Ascending aorta (tissue), 2 donors: ENCODE measurements around the gene PPCDC. TPM values are rescaled to one million over a fixed set of nuclear protein-coding genes. Genes with fewer than 3 reads are reported as not detected.

Source experiments
- DNase-seq, 2 donors: peaks; one replicate each; pipeline ENCODE4 v3.0.0-alpha.2; 2019; ENCODE audit warnings: low spot score in 2 of 2
- H3K27ac ChIP-seq, 2 donors: fragments of 200-600 bp; sonication (generic); one replicate each; pipeline ENCODE4 v1.5.1; 2016 to 2017; ENCODE audit warnings: mild to moderate bottlenecking in 1 of 2
- H3K27me3 ChIP-seq: fragments of 200-600 bp; sonication (generic); one replicate; pipeline ENCODE4 v1.5.1; 2017
- H3K36me3 ChIP-seq, 2 donors: fragments of 200-600 bp; sonication (generic); one replicate each; pipeline ENCODE4 v1.5.1; 2016
- H3K4me1 ChIP-seq, 2 donors: fragments of 200-600 bp; sonication (generic); one replicate each; pipeline ENCODE4 v1.5.1; 2016 to 2017; ENCODE audit warnings: mild to moderate bottlenecking in 1 of 2
- H3K4me3 ChIP-seq, 2 donors: fragments of 200-600 bp; sonication (generic); one replicate each; pipeline ENCODE4 v1.5.1; 2016 to 2017; ENCODE audit warnings: mild to moderate bottlenecking in 1 of 2
- H3K9me3 ChIP-seq, 2 donors: fragments of 200-600 bp; sonication (generic); one replicate each; pipeline ENCODE4 v1.5.1; 2016
- CTCF ChIP-seq, 3 experiments: fragments of 200-600 bp in 2 of 3; fragments of 450-650 bp in 1 of 3; sonication (generic) in 2 of 3; IDR thresholded peaks; one replicate each; pipeline ENCODE4 v1.5.1; 2016 to 2019; ENCODE audit warnings: antibody characterized with exemption in 3 of 3, mild to moderate bottlenecking in 1 of 3, moderate library complexity in 1 of 3
- intact Hi-C: fragments of 100-400 bp; cut with DNase I; formaldehyde crosslinking; loops from one replicate; pipeline ENCODE4 v1.15.1; 2023
- total RNA-seq: library from RNA; depleted of rRNA; stranded (reverse); fragments of >200 nt; gene quantifications from one replicate; pipeline ENCODE4 v1.1.0, GENCODE V29; 2016

PPCDC gene
- total RNA-seq, 1 donor from 2014 or later = 8.9 TPM

GRCh38 chr15:74997543-74997942 is 25.8 kb upstream of the PPCDC start:
- DNase-seq = no peak
- intact Hi-C loops = no loop called here
- Histone ChIP-seq H3K27ac (no peak overlapping the region), H3K36me3 (no peaks in the 10 kb centered on the region), H3K27me3 (no peaks in the 10 kb centered on the region), H3K4me3 (no peak overlapping the region), H3K4me1 (peaks cover 5 to 8% of the 10 kb centered on the region in 2 donors), H3K9me3 (no peaks in the 10 kb centered on the region)
- no peak for TF ChIP-seq CTCF (IDR thresholded peaks at IDR 0.05)

GRCh38 chr15:75001310-75001709 is 22.1 kb upstream of the PPCDC start:
- no peak for TF ChIP-seq CTCF (IDR thresholded peaks at IDR 0.05)
- Histone ChIP-seq H3K4me3 (no peak overlapping the region), H3K4me1 (no peaks in the 10 kb centered on the region), H3K36me3 (no peaks in the 10 kb centered on the region), H3K27ac (no peak overlapping the region), H3K9me3 (no peaks in the 10 kb centered on the region), H3K27me3 (no peaks in the 10 kb centered on the region)
- DNase-seq = no peak
- intact Hi-C loops = no loop called here

- no peaks in the 10 kb centered on the region for H3K27me3 ChIP-seq
- no peaks in the 10 kb centered on the region for H3K4me1 ChIP-seq
- H3K27ac ChIP-seq = no peak overlapping the region
- no peak overlapping the region for H3K4me3 ChIP-seq
- TF ChIP-seq CTCF (IDR thresholded peaks at IDR 0.05) = no peak
- intact Hi-C loops = no loop called here
- no peaks in the 10 kb centered on the region for H3K36me3 ChIP-seq
- DNase-seq = no peak
- H3K9me3 ChIP-seq = no peaks in the 10 kb centered on the region
Measured at GRCh38 chr15:75002398-75002797, 21.0 kb upstream of the PPCDC start.

GRCh38 chr15:75007216-75007615 is 16.2 kb upstream of the PPCDC start:
- Histone ChIP-seq H3K27ac (no peak overlapping the region), H3K4me1 (no peaks in the 10 kb centered on the region), H3K27me3 (no peaks in the 10 kb centered on the region), H3K36me3 (no peaks in the 10 kb centered on the region), H3K9me3 (no peaks in the 10 kb centered on the region), H3K4me3 (no peak overlapping the region)
- intact Hi-C loops = no loop called here
- no peak for TF ChIP-seq CTCF (IDR thresholded peaks at IDR 0.05)
- no peak for DNase-seq

GRCh38 chr15:75008221-75008625 is 15.2 kb upstream of the PPCDC start:
- Histone ChIP-seq H3K27me3 (no peaks in the 10 kb centered on the region), H3K27ac (no peak overlapping the region), H3K4me3 (no peak overlapping the region), H3K4me1 (no peaks in the 10 kb centered on the region), H3K9me3 (no peaks in the 10 kb centered on the region), H3K36me3 (no peaks in the 10 kb centered on the region)
- intact Hi-C loops = no loop called here
- no peak for DNase-seq
- no peak for TF ChIP-seq CTCF (IDR thresholded peaks at IDR 0.05)

GRCh38 chr15:75008629-75009326 is 14.6 kb upstream of the PPCDC start:
- no peak overlapping the region for H3K27ac ChIP-seq
- H3K4me3 ChIP-seq = no peak overlapping the region
- no peak for DNase-seq
- intact Hi-C loops = no loop called here
- TF ChIP-seq CTCF (IDR thresholded peaks at IDR 0.05) = no peak
- H3K36me3 ChIP-seq = no peaks in the 10 kb centered on the region
- no peaks in the 10 kb centered on the region for H3K4me1 ChIP-seq
- H3K9me3 ChIP-seq = no peaks in the 10 kb centered on the region
- H3K27me3 ChIP-seq = no peaks in the 10 kb centered on the region
